Spleen (tissue), 7 donors: ENCODE data around the gene TPST1.

ENCODE experiments used
- POLR2A ChIP-seq, 3 donors: fragments of 450-650 bp; IDR thresholded peaks; one replicate each; pipeline ENCODE4 v1.5.1; 2017; ENCODE audit warnings: antibody characterized with exemption in 3 of 3, mild to moderate bottlenecking in 1 of 3
- TF ChIP-seq, protein P1 (sequence below), 11 experiments: fragments of 200-600 bp in 7 of 11; fragments of 450-650 bp in 4 of 11; sonication (generic) in 4 of 11; IDR thresholded peaks in 8 of 11; conservative IDR thresholded peaks in 3 of 11; 1 replicate in 7 of 11; 2 replicates in 4 of 11; pipeline versions ENCODE4 v1.4.0 to v1.8.0; 2016 to 2021; ENCODE audit warnings: antibody characterized with exemption in 11 of 11, inconsistent platforms in 4 of 11, mild to moderate bottlenecking in 1 of 11
- donor health status: DM: no; HTN: no; CAD: no; lungs with moderate emphysema.
- donor health status: DM: no; HTN: no; CAD: no.
- donor health status: DM: no; HTN: no; CAD: no.

GRCh38 chr7:66187905-66188304 is 17.2 kb upstream of the TPST1 start:
- no peak for TF ChIP-seq POLR2A (IDR thresholded peaks at IDR 0.05)
- TF ChIP-seq, protein P1, sequence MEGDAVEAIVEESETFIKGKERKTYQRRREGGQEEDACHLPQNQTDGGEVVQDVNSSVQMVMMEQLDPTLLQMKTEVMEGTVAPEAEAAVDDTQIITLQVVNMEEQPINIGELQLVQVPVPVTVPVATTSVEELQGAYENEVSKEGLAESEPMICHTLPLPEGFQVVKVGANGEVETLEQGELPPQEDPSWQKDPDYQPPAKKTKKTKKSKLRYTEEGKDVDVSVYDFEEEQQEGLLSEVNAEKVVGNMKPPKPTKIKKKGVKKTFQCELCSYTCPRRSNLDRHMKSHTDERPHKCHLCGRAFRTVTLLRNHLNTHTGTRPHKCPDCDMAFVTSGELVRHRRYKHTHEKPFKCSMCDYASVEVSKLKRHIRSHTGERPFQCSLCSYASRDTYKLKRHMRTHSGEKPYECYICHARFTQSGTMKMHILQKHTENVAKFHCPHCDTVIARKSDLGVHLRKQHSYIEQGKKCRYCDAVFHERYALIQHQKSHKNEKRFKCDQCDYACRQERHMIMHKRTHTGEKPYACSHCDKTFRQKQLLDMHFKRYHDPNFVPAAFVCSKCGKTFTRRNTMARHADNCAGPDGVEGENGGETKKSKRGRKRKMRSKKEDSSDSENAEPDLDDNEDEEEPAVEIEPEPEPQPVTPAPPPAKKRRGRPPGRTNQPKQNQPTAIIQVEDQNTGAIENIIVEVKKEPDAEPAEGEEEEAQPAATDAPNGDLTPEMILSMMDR (IDR thresholded peaks at IDR 0.05 in 8 of 11, conservative IDR thresholded peaks at IDR 0.05 in 3 of 11), result no peak
